Measurements from ENCODE around the gene SPINDOC.
"Not testable (repeated sequence)": the region's sequence is repeated elsewhere in the genome, so short reads cannot be mapped to it uniquely, and the experiment has no call there.

Gene SPINDOC

GRCh38 chr11:63791495-63792167 is 21.6 kb upstream of the SPINDOC start:
- no peak for DNase-seq

GRCh38 chr11:63793161-63793560 is 20.1 kb upstream of the SPINDOC start:
- no peak for DNase-seq

- DNase-seq = no peak
Measured at GRCh38 chr11:63795066-63795465, 18.2 kb upstream of the SPINDOC start.

- no peak for DNase-seq
Measured at GRCh38 chr11:63800921-63801320, 12.3 kb upstream of the SPINDOC start.

- DNase-seq = peak in 1 of 2 experiments; percentile 21
Measured at GRCh38 chr11:63802637-63803414, 10.4 kb upstream of the SPINDOC start.

- DNase-seq = peak; percentile 72 to 76
Measured at GRCh38 chr11:63804259-63804658, 9.0 kb upstream of the SPINDOC start.

- DNase-seq = no peak
Measured at GRCh38 chr11:63805844-63806415, 7.3 kb upstream of the SPINDOC start.

- DNase-seq = not testable (repeated sequence)
Measured at GRCh38 chr11:63810383-63810782, 2.9 kb upstream of the SPINDOC start.

GRCh38 chr11:63811522-63811921 is 1.7 kb upstream of the SPINDOC start:
- no peak for DNase-seq

- peak; percentile 36 to 82 for DNase-seq
Measured at GRCh38 chr11:63813563-63814382, 517 bp downstream of the SPINDOC start.

GRCh38 chr11:63814383-63814736 is 1.1 kb downstream of the SPINDOC start:
- DNase-seq = peak; percentile 89 to 94

- no peak for DNase-seq
Measured at GRCh38 chr11:63816166-63816565, 2.9 kb downstream of the SPINDOC start.

GRCh38 chr11:63816732-63817131 is 3.5 kb downstream of the SPINDOC start:
- no peak for DNase-seq

- DNase-seq = no peak
Measured at GRCh38 chr11:63817758-63818498, 4.7 kb downstream of the SPINDOC start.

- no peak for DNase-seq
Measured at GRCh38 chr11:63818609-63819008, 5.4 kb downstream of the SPINDOC start.

- DNase-seq = no peak
Measured at GRCh38 chr11:63821411-63821810, 8.2 kb downstream of the SPINDOC start.

- no peak for DNase-seq
Measured at GRCh38 chr11:63826471-63827190, 13.4 kb downstream of the SPINDOC start.

GRCh38 chr11:63829823-63830489 is 16.7 kb downstream of the SPINDOC start:
- peak in 1 of 2 experiments; percentile 52 for DNase-seq

GRCh38 chr11:63831326-63831725 is 18.1 kb downstream of the SPINDOC start:
- DNase-seq = no peak

GRCh38 chr11:63832336-63832735 is 19.1 kb downstream of the SPINDOC start:
- no peak for DNase-seq

- no peak for DNase-seq
Measured at GRCh38 chr11:63833048-63833447, 19.8 kb downstream of the SPINDOC start.

Data from NCI-H526 (cell line).